ENCODE results near the gene DLG5. TPM values are rescaled to one million over a fixed set of nuclear protein-coding genes. Genes with fewer than 3 reads are reported as not detected.

DLG5 gene
- total RNA-seq, 4 donors from 2014 or later: 28.6 to 51.2 (median 40.3) TPM

- in situ Hi-C loops (cut with MboI; ENCODE audit: low sequenced_read_pairs in 4 of 4): no loop called here
- intact Hi-C loops (cut with DNase I; ENCODE audit: low total_unique reads): no loop called here
- peaks cover 0 to 78% of the 10 kb centered on the region in 2 donors for H3K36me3 ChIP-seq
Observed at GRCh38 chr10:77837925-77838595, 88.5 kb downstream of the DLG5 start.

GRCh38 chr10:77837248-77837924, 89.2 kb downstream of the DLG5 start:
- Histone ChIP-seq H3K9me3 (no peaks in the 10 kb centered on the region), H3K36me3 (peaks cover 0 to 76% of the 10 kb centered on the region in 2 donors), H3K4me3 (no peak overlapping the region), H3K27me3 (no peaks in the 10 kb centered on the region), H3K27ac (peak overlapping the region in 1 of 4 donors; percentile 19), H3K4me1 (peaks cover 7 to 10% of the 10 kb centered on the region in 2 donors)
- intact Hi-C loops (cut with DNase I; ENCODE audit: low total_unique reads): no loop called here
- no peak for DNase-seq
- no peak for ATAC-seq
- TF ChIP-seq CTCF (IDR thresholded peaks at IDR 0.05 in 4 of 5, conservative IDR thresholded peaks at IDR 0.05 in 1 of 5) (no peak), POLR2A (IDR thresholded peaks at IDR 0.05) (no peak)
- in situ Hi-C loops (cut with MboI; ENCODE audit: low sequenced_read_pairs in 4 of 4): no loop called here

More at GRCh38 chr10:77837925-77838595, 88.5 kb downstream of the DLG5 start:
- Histone ChIP-seq H3K9me3 (no peaks in the 10 kb centered on the region), H3K4me3 (no peak overlapping the region), H3K4me1 (peaks cover 4 to 5% of the 10 kb centered on the region in 2 donors), H3K27me3 (no peaks in the 10 kb centered on the region), H3K27ac (peak overlapping the region in 1 of 4 donors; percentile 19)
- no peak for ATAC-seq
- TF ChIP-seq POLR2A (IDR thresholded peaks at IDR 0.05): no peak
- no peak for TF ChIP-seq CTCF (IDR thresholded peaks at IDR 0.05 in 4 of 5, conservative IDR thresholded peaks at IDR 0.05 in 1 of 5)
- DNase-seq: no peak

- Histone ChIP-seq H3K9me3 (no peaks in the 10 kb centered on the region), H3K4me3 (no peak overlapping the region), H3K4me1 (peaks cover 9 to 17% of the 10 kb centered on the region in 2 donors), H3K27me3 (no peaks in the 10 kb centered on the region), H3K27ac (peak overlapping the region; percentile 51 to 62 (median 60)), H3K36me3 (peaks cover 0 to 73% of the 10 kb centered on the region in 2 donors)
- DNase-seq: peak; percentile 56 to 69
- peak; percentile 65 to 72 for ATAC-seq
- in situ Hi-C loops (cut with MboI; ENCODE audit: low sequenced_read_pairs in 4 of 4) (no loop called here), intact Hi-C loops (cut with DNase I; ENCODE audit: low total_unique reads) (no loop called here)
- peak in 1 of 2 donors; percentile 37 for TF ChIP-seq POLR2A (IDR thresholded peaks at IDR 0.05)
- no peak for TF ChIP-seq CTCF (IDR thresholded peaks at IDR 0.05 in 4 of 5, conservative IDR thresholded peaks at IDR 0.05 in 1 of 5)
Observed at GRCh38 chr10:77836299-77836820, 90.2 kb downstream of the DLG5 start.

- in situ Hi-C loops (cut with MboI; ENCODE audit: low sequenced_read_pairs in 4 of 4): no loop called here
- no peaks in the 10 kb centered on the region for H3K9me3 ChIP-seq
- H3K36me3 ChIP-seq: peaks cover 0 to 73% of the 10 kb centered on the region in 2 donors
- peaks cover 9 to 17% of the 10 kb centered on the region in 2 donors for H3K4me1 ChIP-seq
- DNase-seq (no peak), ATAC-seq (peak in 1 of 2 donors; percentile 5)
- no peak overlapping the region for H3K4me3 ChIP-seq
- intact Hi-C loops (cut with DNase I; ENCODE audit: low total_unique reads): no loop called here
- no peak for TF ChIP-seq CTCF (IDR thresholded peaks at IDR 0.05 in 4 of 5, conservative IDR thresholded peaks at IDR 0.05 in 1 of 5)
- TF ChIP-seq POLR2A (IDR thresholded peaks at IDR 0.05): no peak
- peak overlapping the region; percentile 37 to 62 (median 50) for H3K27ac ChIP-seq
- H3K27me3 ChIP-seq: no peaks in the 10 kb centered on the region
Observed at GRCh38 chr10:77835669-77836086, 90.9 kb downstream of the DLG5 start.

All from gastrocnemius medialis (tissue), 4 donors.